ENCODE measurements around the gene RAI1.

RAI1 gene

GRCh38 chr17:17732444-17732843 lies 51.2 kb downstream of the RAI1 start:
- DNase-seq (ENCODE audit: low spot score): no peak

- DNase-seq (ENCODE audit: low spot score): no peak
Observed at GRCh38 chr17:17732892-17733670, 51.8 kb downstream of the RAI1 start.

- no peak for DNase-seq (ENCODE audit: low spot score)
Observed at GRCh38 chr17:17736205-17737183, 55.2 kb downstream of the RAI1 start.

- DNase-seq (ENCODE audit: low spot score): no peak
Observed at GRCh38 chr17:17737961-17738894, 57.0 kb downstream of the RAI1 start.

GRCh38 chr17:17738901-17739300 lies 57.6 kb downstream of the RAI1 start:
- DNase-seq (ENCODE audit: low spot score): no peak

GRCh38 chr17:17739388-17740066 lies 58.3 kb downstream of the RAI1 start:
- DNase-seq (ENCODE audit: low spot score): no peak

- DNase-seq (ENCODE audit: low spot score): no peak
Observed at GRCh38 chr17:17740615-17741348, 59.5 kb downstream of the RAI1 start.

GRCh38 chr17:17741349-17742023 lies 60.2 kb downstream of the RAI1 start:
- no peak for DNase-seq (ENCODE audit: low spot score)

GRCh38 chr17:17742133-17742621 lies 60.9 kb downstream of the RAI1 start:
- DNase-seq (ENCODE audit: low spot score): no peak

GRCh38 chr17:17742688-17743390 lies 61.6 kb downstream of the RAI1 start:
- no peak for DNase-seq (ENCODE audit: low spot score)

GRCh38 chr17:17743391-17744112 lies 62.3 kb downstream of the RAI1 start:
- DNase-seq (ENCODE audit: low spot score): no peak

GRCh38 chr17:17744116-17744515 lies 62.9 kb downstream of the RAI1 start:
- no peak for DNase-seq (ENCODE audit: low spot score)

- DNase-seq (ENCODE audit: low spot score): no peak
Observed at GRCh38 chr17:17745476-17746455, 64.5 kb downstream of the RAI1 start.

- peak; percentile 23 for DNase-seq (ENCODE audit: low spot score)
Observed at GRCh38 chr17:17748179-17748578, 66.9 kb downstream of the RAI1 start.

- DNase-seq (ENCODE audit: low spot score): no peak
Observed at GRCh38 chr17:17748604-17749003, 67.3 kb downstream of the RAI1 start.

- peak; percentile 74 for DNase-seq (ENCODE audit: low spot score)
Observed at GRCh38 chr17:17749025-17749772, 67.9 kb downstream of the RAI1 start.
